ENCODE data around the gene PRPH2. TPM values are rescaled to one million over a fixed set of nuclear protein-coding genes. Genes with fewer than 3 reads are reported as not detected.
A peak's percentile ranks its signal among the peaks of the same experiment; 100 is the strongest.

Gene PRPH2
- total RNA-seq, 1 donor from 2014 or later = not detected

- peak overlapping the region; percentile 83 for H3K27ac ChIP-seq (ENCODE audit: low read depth, low read length)
- peak overlapping the region; percentile 90 for H3K9ac ChIP-seq (ENCODE audit: low read length)
- Mint-ChIP-seq H3K9me3 (ENCODE audit: unreplicated experiment) (no peaks in the 10 kb centered on the region), H3K4me3 (ENCODE audit: unreplicated experiment) (peak overlapping the region; percentile 100), H3K36me3 (ENCODE audit: low read depth, unreplicated experiment) (peaks cover 2% of the 10 kb centered on the region), H3K27ac (ENCODE audit: unreplicated experiment) (peak overlapping the region; percentile 88), H3K27me3 (ENCODE audit: low read depth, unreplicated experiment) (no peaks in the 10 kb centered on the region), H3K4me1 (ENCODE audit: low read depth, unreplicated experiment) (peaks cover 11% of the 10 kb centered on the region)
- TF ChIP-seq EZH2 (IDR thresholded peaks at IDR 0.05; ENCODE audit: insufficient read depth, low read length) = no peak
- TF ChIP-seq, protein P1, sequence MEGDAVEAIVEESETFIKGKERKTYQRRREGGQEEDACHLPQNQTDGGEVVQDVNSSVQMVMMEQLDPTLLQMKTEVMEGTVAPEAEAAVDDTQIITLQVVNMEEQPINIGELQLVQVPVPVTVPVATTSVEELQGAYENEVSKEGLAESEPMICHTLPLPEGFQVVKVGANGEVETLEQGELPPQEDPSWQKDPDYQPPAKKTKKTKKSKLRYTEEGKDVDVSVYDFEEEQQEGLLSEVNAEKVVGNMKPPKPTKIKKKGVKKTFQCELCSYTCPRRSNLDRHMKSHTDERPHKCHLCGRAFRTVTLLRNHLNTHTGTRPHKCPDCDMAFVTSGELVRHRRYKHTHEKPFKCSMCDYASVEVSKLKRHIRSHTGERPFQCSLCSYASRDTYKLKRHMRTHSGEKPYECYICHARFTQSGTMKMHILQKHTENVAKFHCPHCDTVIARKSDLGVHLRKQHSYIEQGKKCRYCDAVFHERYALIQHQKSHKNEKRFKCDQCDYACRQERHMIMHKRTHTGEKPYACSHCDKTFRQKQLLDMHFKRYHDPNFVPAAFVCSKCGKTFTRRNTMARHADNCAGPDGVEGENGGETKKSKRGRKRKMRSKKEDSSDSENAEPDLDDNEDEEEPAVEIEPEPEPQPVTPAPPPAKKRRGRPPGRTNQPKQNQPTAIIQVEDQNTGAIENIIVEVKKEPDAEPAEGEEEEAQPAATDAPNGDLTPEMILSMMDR (IDR thresholded peaks at IDR 0.05; ENCODE audit: insufficient read depth, low read depth, low read length) = no peak
- DNase-seq (ENCODE audit: low read depth) (peak; percentile 88), FAIRE-seq (no peak)
- peaks cover 22% of the 10 kb centered on the region for H4K20me1 ChIP-seq (ENCODE audit: insufficient read depth, low read length)
- peak overlapping the region; percentile 96 for H3K4me2 ChIP-seq (ENCODE audit: low read length)
- H3K79me2 ChIP-seq (ENCODE audit: insufficient read depth, low read length) = peaks cover 31% of the 10 kb centered on the region
- peak overlapping the region; percentile 74 for H2AFZ ChIP-seq (ENCODE audit: low read depth, low read length)
- no peaks in the 10 kb centered on the region for H3K27me3 ChIP-seq (ENCODE audit: insufficient read depth, low read length)
- H3K9me3 ChIP-seq (ENCODE audit: insufficient read depth, low read depth, low read length) = no peaks in the 10 kb centered on the region
- H3K4me3 ChIP-seq (ENCODE audit: insufficient read depth, low read depth, low read length) = peak overlapping the region; percentile 84
- H3K36me3 ChIP-seq (ENCODE audit: insufficient read depth, low read length) = no peaks in the 10 kb centered on the region
- H3K4me1 ChIP-seq (ENCODE audit: insufficient read depth, low read length) = peaks cover 15% of the 10 kb centered on the region
Measured at GRCh38 chr6:42746463-42747391, 24.3 kb upstream of the PRPH2 start.

- Mint-ChIP-seq H3K27me3 (ENCODE audit: low read depth, unreplicated experiment) (no peaks in the 10 kb centered on the region), H3K9me3 (ENCODE audit: unreplicated experiment) (no peaks in the 10 kb centered on the region), H3K27ac (ENCODE audit: unreplicated experiment) (peak within 1 kb of the TSS; percentile 100), H3K4me3 (ENCODE audit: unreplicated experiment) (peak within 1 kb of the TSS; percentile 100), H3K4me1 (ENCODE audit: low read depth, unreplicated experiment) (peaks cover 11% of the 10 kb centered on the region), H3K36me3 (ENCODE audit: low read depth, unreplicated experiment) (peaks cover 2% of the 10 kb centered on the region)
- DNase-seq (ENCODE audit: low read depth) = peak; percentile 97
- H3K27ac ChIP-seq (ENCODE audit: low read depth, low read length) = peak within 1 kb of the TSS; percentile 93
- peaks cover 31% of the 10 kb centered on the region for H3K79me2 ChIP-seq (ENCODE audit: insufficient read depth, low read length)
- H3K36me3 ChIP-seq (ENCODE audit: insufficient read depth, low read length) = no peaks in the 10 kb centered on the region
- peaks cover 15% of the 10 kb centered on the region for H3K4me1 ChIP-seq (ENCODE audit: insufficient read depth, low read length)
- H2AFZ ChIP-seq (ENCODE audit: low read depth, low read length) = peak within 1 kb of the TSS; percentile 96
- H3K9ac ChIP-seq (ENCODE audit: low read length) = peak within 1 kb of the TSS; percentile 97
- H3K9me3 ChIP-seq (ENCODE audit: insufficient read depth, low read depth, low read length) = no peaks in the 10 kb centered on the region
- H4K20me1 ChIP-seq (ENCODE audit: insufficient read depth, low read length) = peaks cover 22% of the 10 kb centered on the region
- peak within 1 kb of the TSS; percentile 99 for H3K4me3 ChIP-seq (ENCODE audit: insufficient read depth, low read depth, low read length)
- peak within 1 kb of the TSS; percentile 96 for H3K4me2 ChIP-seq (ENCODE audit: low read length)
- H3K27me3 ChIP-seq (ENCODE audit: insufficient read depth, low read length) = no peaks in the 10 kb centered on the region
- no peak for FAIRE-seq
- TF ChIP-seq, protein P1 (IDR thresholded peaks at IDR 0.05; ENCODE audit: insufficient read depth, low read depth, low read length) = no peak
- TF ChIP-seq EZH2 (IDR thresholded peaks at IDR 0.05; ENCODE audit: insufficient read depth, low read length) = no peak
Measured at GRCh38 chr6:42745640-42746462, 23.5 kb upstream of the PRPH2 start, which contains the start of gene TBCC. Gene TBCC, minus strand, starts transcription at chr6:42746103. Its CDS starts 30 bp downstream, at chr6:42746073.

Measured in astrocyte (in vitro differentiated cells and primary cell).